Activated CD8-positive, alpha-beta memory T cell treated with anti-CD3 and anti-CD28 coated beads for 24 hours (primary cell): ENCODE measurements around the gene FMO1.
"Not testable (repeated sequence)": the region's sequence is repeated elsewhere in the genome, so short reads cannot be mapped to it uniquely, and the experiment has no call there.

Experiments
- DNase-seq: peaks from one replicate; pipeline ENCODE4 v3.0.0-alpha.2; 2020

FMO1 gene, protein sequence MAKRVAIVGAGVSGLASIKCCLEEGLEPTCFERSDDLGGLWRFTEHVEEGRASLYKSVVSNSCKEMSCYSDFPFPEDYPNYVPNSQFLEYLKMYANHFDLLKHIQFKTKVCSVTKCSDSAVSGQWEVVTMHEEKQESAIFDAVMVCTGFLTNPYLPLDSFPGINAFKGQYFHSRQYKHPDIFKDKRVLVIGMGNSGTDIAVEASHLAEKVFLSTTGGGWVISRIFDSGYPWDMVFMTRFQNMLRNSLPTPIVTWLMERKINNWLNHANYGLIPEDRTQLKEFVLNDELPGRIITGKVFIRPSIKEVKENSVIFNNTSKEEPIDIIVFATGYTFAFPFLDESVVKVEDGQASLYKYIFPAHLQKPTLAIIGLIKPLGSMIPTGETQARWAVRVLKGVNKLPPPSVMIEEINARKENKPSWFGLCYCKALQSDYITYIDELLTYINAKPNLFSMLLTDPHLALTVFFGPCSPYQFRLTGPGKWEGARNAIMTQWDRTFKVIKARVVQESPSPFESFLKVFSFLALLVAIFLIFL

DNA sequence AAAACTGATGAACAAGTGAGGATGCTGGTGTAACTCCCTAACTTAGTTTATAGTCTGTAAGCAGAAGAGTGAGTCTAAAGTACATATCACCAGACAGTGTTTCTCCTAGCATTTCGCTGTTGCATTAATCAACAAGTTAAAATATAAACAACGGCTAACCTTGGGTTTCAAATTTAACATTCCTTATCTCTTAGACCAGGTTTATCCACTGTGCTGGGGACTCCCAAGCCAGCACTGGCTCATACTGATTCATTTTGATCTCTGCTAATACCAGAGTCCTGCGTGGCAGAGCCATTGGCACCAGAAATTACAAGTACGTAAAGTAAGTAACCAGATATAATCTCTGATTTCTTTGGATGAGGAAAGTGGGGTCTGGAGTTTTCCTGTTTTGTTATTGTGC, at the start of gene FMO1:
Gene FMO1, plus strand, starts transcription at position 193 of the 400 bp plus-strand sequence. CDS start 9,594 bp downstream, outside the sequence.
- no peak for DNase-seq

DNA sequence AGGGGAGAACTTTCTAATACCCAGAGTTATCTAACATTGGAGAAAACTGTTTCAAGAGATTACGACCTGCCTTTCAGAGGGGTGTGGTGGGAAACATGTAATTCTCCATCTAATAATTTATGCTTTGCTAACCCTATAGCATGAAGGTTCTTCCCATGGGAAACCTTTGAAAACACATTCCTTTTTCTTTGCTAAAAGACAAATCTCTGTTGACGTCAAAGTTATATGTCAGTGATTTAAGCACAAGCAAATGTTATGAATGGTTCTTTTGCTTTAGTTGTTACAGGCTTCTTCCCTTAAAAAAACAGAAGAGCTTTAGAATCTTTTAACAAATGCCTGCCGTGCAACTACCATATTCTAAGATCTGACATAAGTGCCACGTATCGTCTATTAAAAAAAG, 44.0 kb upstream of the FMO1 start:
- no peak for DNase-seq

DNA sequence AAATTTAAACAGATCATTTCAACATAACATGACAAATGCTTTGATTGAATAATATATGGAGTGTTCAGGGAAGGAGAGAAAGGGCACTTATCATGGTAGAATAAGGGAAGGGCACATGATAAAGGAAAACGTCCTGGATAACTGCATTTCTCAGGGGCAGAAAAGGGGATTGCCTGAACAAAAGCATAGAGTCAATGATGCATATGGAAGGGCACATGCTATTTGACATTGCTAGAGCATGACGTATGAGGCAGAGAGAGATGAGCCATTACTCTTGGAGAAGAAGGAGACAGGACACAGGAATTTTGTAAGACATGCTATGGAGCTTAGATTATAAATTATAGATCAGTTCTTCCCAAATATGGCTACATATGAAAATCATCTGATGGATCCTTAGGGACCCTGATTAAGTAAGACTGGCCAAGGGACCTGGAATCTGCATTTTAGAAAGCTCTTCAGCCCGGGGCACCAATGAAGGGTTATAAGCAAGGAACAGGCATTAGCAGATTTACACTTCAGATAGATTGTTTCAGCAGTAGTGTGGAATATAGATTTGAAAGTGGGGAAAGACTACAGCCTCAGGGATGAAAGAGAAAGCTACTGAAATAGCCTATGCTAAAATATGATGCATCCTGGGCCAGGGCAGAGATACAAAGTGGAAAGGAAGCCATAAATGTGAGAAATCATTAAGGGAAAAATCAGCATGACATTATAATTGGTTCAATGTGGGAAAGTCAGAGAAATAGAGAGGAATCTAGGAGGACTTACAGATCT, 41.9 kb upstream of the FMO1 start:
- no peak for DNase-seq

DNA sequence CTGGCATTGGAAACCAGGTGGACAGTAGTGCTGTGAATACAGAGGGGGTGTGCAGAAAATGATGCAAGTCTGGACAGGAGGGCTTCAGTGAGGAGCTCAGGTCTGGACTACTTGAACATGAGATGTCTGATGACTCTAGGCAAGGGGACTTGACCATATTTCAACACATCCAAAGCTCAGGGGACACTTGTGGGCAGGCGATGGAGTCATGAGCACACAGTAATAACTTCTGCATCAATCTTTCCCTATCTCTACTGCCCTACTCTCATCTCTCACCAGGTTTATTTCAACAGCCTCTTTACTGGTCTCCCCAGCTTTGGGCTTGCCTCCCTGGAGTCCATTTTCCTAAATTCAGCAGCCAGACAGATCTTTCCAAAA, 41.3 kb upstream of the FMO1 start:
- no peak for DNase-seq

DNA sequence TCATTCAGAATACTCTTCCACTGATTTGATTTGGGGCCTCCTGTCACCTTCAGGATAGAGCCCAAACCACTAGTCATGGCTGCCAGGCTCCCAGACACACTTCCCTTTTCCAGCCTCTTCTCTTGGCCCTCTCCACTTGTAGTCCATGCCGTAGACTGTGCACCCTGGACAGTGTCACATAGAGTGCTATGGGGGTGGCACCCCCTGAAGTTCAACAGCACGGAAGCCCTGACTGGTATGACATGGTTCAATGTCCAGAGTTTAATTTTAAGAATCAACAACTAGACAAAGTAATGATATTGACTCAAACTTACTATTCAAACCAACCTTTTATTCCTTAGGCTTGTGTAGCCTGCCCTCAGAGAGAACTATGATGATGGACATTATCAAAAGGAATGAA, 40.9 kb upstream of the FMO1 start:
- DNase-seq, result no peak

DNA sequence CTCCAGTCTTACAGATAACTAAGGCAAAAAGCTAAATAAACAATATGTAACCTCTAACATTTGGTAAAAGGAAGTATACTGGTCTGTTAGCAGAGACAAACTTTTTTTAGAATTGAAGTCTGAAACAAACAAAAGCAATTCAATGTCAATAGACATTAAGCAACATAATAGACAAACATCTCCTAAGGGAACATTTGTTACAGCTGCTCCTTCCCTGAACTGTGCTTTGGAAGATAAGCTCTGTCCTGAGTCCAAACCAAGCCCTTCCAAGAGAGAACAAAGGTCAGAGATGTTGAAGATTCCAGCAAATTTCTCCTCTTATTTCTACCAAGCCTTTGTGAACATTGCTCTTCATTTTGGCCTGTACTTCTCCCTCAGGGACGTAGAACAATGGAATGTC, 37.9 kb upstream of the FMO1 start:
- DNase-seq, result no peak

DNA sequence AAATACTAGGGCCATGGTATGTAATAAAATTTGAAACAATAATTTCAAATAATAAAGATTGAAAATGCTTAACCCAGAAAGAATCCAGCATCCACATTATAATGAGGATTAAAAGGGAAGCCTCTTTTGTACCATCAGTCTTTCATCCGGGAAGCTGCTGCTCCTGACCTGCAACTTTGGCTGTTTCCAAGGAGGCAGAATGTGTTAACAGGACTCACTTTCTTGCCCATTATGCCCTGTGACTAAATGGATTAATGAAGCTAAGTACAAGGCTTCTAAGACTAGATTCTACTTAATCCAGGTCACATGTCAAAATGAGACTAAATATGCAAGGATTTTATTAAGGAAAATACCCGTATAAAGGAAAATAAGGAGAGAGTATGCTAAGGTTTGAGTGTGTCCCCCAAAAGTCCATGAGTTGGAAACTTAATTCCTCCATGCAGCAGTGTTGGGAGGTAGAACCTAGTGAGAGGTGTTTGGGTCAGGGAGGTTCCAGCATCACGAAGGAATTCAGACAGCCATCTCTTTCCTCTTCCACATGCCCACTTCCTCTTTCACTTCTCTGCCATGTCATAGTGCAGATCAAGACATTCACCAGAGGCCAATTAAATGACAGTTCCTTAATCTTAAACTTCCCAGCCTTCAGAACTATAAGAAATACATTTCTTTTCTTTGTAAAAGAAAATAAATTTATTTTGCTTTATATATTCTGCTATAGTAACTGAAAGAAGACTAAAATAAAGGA, 35.5 kb upstream of the FMO1 start:
- no peak for DNase-seq

DNA sequence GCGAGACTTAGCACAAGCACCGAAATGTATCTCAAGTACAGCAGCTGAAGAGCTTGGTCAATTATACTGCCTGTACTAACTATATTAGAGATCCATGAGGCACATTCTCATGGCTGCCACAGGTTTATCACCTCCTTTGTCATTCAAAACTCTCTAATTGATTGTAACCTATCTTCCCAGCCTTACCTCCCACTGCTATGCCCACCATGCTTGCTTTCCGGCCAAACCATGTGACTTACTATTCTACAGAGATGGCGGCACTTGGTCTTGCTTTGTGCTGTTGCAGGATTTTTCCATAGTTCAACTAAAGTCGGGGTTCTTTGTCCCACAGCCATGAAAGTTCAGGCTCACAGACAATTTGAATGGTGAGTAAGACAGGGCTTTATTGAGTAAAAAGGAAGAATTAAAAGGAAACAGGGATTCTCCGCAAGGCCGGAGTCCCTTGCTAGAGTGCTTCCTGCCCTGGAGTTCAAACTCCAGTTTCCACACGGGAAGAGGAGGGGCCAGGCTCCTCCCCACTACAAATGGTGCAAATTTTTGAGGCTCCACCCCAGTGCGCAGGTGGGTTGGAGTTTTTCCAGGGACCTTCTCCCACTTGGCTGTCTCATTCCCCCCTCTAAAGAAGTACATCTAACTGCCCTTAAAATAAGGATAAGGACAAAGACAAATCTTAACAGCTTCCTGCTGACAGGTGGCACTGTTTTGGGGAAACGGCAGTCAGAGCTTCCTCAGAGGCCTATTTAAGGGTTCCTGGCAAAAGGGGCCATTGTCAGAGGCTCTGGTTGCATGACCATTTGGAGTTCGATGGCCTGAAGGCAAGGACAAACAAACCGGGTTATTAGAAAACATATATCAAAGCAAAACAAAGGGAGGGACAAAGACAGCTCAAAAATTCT, 34.5 kb upstream of the FMO1 start:
- no peak for DNase-seq

DNA sequence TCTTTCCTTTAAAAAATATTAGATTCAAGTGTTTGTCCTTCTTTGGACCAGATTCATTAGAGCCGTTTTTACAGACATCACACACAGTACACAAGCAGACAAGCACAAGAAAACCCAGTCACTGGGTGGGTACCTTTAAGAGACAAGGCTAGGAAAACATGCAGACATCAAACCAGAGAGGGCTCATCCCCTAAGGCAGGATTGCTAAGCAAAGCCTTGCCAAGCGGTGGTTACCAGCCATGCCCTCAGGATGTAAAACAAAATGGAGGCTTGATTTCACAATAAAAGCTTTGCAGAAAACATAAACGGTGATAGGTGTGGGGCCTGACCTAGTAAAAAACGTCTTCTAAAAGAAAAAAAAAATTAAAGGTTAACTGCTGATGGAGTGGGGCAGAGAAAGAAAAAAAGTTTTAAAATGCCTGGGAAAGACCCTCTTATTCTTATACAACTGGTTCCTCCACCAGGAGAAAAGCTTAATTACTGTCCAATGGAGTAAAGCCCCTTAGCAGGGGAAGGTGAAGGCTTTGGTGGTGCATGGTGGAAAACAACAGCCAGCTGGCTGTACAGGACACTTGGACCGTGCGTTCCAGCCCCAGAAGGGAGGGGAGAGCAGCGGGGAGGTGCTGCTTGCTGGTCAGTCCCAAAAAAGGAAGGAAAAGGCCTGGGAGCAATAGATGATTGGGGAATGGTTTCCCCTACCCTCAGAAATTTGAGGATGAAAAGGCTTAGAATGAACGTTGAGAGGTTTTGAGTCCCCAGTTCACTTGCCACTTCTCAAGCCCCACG, 30.4 kb upstream of the FMO1 start:
- no peak for DNase-seq

DNA sequence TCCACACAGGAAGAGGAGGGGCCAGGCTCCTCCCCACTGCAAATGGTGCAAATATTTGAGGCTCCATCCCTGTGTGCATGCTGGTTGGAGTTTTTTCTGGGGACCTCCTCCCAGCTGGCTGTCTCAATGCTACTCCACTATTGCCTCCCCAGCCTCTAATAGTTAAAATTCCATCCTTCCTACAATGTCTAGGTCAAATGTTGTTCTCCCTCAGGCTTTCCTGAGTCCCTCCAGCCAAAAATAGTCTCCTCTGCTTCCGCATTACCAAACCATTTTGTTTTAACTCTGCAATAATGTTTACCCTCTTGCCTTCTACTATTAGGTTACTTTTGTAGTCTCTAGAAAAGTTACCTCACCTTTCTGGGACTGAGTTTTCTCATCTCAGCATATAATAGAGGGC, 29.6 kb upstream of the FMO1 start:
- no peak for DNase-seq

DNA sequence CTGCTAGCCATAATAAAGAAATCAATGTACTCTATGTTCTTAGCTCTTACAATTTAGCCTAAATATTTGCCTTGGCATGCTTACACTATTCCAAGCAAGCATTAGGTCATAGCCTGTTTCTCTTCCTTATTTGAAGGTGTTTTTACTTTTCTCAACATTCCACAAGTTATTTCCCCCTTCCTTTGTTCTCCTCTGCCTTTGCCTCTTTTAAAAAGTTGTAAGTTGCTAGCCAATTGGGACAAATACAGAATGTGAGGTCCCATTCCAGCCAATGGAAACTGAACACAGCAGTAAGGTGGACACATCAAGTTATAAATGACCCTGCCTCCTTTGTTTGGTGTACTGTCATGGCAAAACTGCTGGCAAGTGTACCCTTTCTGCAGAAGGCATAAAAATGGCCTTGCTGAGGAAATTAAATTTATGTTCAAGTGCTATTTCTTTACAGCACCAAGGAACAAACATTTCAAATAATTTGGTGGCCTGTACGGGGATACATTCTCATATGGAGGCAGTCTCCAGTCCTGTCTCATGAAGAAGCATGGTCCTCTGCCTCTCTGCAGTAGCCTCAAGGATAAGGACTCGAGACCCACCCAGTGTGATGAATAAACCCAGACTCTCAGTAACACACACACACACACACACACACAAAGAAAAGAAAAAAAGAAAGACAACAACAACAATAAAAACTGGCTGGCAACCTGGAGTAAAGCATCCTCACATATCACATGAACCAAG, 28.8 kb upstream of the FMO1 start:
- DNase-seq, result no peak

DNA sequence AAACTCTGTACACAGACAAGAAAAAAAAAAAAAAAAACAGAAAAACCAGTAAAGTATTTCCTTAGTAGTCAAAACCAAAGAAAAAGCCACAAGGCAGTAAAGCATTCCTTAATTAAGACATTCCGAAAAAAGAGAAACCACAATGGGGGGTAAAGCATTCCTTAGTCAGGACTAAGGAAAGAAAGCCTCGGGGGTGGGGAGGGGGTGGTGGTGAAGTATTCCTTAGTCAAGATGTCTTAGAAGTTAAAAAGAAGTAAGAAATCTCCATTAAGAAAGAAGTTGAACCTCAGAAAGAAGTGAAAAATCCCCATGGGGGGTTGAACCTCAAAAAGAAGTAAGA, 28.2 kb upstream of the FMO1 start:
- DNase-seq, result no peak

DNA sequence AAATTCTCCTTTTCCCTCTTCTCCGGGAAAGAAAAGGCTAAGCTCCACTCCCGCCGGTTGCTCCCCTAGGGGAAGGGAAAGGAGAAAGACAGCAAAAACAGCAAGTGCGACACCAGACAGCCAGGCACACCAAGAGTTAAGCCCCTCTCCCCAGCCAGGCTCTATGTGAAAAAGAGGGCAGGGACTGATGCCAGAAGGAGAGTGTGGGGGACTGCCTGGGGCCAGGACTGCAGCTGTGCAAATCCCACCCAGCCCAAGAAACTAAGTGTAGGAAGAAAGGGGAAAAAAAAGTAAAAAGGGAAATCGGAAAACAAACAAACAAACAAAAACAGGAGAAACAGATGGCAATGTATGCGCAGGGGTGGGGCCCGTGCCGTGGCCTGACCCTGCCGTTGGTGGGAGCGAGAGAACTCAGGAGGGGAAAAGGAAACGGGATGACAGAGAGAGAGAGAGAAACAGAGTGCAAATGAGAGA, 27.7 kb upstream of the FMO1 start:
- no peak for DNase-seq

DNA sequence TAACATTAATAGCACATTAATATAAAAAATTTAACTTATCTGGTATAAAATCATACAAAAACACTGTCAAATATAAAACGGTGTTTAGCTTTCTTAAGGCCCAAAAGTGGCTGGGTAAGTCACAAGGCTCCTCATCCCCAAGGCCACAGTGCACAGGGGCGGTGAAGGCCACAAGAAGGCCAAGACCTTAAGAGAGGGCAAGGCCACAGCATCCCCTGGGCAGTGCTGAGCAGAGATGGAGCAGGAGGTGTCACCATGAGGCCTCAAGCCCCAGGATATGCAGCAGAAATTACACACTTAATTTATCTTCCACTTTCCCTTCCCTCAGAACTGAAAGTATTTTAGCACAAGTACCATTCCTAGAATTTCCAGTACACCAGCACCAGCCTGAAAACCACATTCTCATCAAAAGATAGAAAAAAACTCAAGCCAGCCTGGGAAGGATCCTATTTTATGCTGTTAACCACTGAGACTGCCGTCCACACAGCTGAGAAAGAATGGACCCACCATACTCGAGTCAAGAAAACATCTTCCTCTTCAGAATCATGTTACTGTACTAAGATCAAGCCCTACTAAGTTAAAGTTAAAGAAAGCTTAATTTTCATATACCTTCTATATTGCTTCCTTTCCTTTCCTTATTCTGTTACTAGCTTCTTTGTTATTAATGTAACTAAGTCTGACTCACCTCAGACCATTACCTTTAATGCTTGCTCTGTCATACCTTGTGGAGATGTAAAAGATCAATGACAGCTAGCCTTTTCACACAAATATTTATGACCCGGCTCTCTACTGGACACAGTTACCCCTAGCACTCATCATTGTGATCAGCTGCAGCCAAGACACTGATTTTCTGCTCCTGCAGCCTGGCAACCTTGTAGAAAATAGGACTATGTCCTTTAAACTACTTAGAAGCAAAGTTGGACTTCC, 26.4 kb upstream of the FMO1 start:
- no peak for DNase-seq

DNA sequence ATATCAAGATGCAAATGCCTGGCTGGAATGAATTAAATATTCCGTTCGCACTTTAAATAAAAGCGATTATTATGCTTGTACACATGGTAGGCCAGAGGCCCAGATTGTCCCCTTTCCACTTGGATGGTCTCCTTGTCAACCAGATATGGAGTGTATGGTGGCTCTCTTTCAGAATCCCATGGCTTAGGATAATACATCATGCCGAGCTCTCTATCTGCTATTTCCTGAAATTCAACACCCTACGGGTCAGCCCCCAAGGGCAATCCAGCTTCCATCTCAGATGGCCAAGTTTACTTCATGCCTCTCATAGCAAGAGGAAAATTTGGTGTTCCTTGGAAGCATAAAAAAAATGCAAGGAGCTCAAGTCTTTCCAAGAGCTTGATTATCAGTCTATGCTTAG, 25.4 kb upstream of the FMO1 start:
- DNase-seq, result no peak

DNA sequence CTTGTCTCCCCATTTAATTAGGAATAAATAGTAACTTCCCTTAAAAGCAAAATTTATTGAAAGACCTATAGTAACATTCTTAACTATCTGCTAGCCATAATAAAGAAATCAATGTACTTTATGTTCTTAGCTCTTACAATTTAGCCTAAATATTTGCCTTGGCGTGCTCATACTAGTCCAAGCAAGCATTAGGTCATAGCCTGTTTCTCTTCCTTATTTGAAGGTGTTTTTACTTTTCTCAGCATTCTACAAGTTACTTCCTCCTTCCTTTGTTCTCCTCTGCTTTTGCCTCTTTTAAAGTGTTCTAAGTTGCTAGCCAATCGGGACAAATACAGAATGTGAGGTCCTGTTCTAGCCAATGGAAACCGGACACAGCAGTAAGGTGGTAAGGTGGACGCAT, 24.0 kb upstream of the FMO1 start:
- not testable (repeated sequence) for DNase-seq

DNA sequence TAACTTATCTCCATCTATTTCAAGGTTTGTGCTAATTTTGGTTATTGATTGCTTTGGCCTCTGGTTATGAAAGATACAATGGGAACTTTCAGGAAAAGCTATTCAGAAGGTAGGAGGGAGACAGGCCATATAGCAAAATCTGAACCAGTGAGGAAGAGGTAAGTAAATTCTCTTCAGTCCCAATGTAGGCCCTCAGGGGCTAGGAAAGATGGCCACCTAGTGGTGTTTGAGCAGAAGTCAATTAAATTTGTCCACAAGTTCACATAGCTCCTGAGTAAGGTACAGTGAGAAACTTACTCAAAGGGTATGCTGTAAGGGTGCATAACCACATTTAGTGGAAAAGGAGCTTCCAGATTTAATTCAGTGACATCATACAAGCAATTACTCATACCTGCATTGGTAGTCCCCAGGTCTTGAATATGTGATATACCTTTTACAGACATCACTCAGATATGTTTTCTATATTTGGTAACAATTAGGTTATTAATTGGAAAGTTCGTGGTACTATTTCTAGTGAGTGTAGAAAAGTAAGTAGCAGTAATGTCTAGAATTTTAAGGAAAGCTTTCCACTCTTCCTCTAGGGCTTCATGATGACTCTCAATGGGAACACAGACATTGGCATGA, 21.4 kb upstream of the FMO1 start:
- DNase-seq, result no peak

DNA sequence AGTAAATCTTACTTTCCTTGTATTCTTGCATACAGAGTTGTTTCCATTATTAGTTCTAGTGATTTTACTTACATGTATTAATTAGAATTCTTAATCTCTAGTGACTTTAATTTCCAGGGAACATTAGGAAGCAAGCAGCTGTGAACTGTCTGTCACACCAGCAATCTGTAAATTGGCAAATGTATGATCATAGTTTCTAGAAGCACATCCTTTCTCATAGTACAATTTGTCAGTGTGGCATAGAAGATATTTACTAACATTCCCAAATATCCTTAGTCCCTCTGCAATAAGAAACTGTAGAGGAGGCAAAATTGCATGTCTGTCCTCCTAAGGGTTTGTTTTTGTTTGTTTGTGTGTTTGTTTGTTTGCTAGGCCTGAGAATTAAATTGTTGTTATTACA, 17.0 kb upstream of the FMO1 start:
- no peak for DNase-seq

DNA sequence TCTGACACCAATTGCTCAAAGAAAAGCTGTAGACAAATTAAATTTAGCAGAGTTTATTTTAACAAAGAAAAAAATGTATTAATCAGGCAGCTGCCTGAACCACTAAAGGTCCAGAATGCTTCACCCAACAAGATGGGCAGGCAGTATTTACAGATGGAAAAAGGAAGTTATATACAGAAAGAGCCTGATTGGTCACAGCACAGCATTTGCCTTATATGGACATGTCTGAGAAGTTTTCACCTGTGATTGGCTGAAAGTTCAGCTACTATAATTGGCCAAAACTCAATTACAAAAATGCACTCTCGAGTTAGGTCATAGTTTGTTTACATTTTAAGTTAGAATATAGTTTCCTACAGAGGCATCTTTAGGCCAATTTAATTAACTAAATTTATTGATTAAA, 15.1 kb upstream of the FMO1 start:
- no peak for DNase-seq
